ENCODE measurements around the gene TBK1. TPM values are rescaled to one million over a fixed set of nuclear protein-coding genes. Genes with fewer than 3 reads are reported as not detected.

The TBK1 gene
- total and polyA plus RNA-seq, 2 of the 4 experiments (the other 2 are of a cell fraction): 9.9 to 11.6 TPM

DNA sequence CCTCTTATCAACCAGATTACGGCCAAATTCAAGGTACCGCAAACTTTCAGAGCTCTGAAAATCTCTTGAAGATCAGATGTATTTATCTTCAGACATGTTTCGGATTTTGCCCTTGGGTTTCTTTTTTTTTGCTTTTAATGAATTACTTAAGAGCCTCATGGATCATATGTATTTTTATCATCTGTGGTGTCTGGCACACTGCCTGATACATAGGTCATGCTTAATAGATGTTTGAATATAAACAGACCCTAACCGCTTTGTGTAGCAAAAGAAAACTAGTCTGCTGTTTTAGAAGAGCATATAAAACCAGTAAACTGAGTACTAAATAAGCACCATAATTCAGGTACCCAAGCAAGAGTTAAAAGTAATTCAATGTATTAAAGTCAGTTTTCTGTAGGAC, 20.1 kb upstream of the TBK1 start:
- no peak overlapping the region for H2BK5ac ChIP-seq (ENCODE audit: low read depth, low read length, poor library complexity, severe bottlenecking)
- no peak overlapping the region for H2AK9ac ChIP-seq (replicated peaks; ENCODE audit: low read depth, low read length, poor library complexity)
- CTCF ChIA-PET: no interaction called here
- no peak overlapping the region for H3K14ac ChIP-seq (replicated peaks; ENCODE audit: low read depth, low read length)
- H3K9ac ChIP-seq (ENCODE audit: low read depth, low read length): no peak overlapping the region
- no peaks in the 10 kb centered on the region for H3K27me3 ChIP-seq (ENCODE audit: control insufficient read depth, insufficient read depth, low read length)
- no peak overlapping the region for H3K23ac ChIP-seq (ENCODE audit: low read depth, low read length)
- dilution Hi-C loops (cut with HindIII; ENCODE audit: low sequenced_read_pairs, unreplicated experiment): no loop called here
- peaks cover 10% of the 10 kb centered on the region; the same call in 1 of the 2 replicates for H4K20me1 ChIP-seq (ENCODE audit: insufficient read depth, low read length)
- no peaks in the 10 kb centered on the region for H3K9me3 ChIP-seq (ENCODE audit: control insufficient read depth, insufficient read depth, low read length)
- peaks cover 62% of the 10 kb centered on the region for H3K36me3 ChIP-seq (ENCODE audit: control insufficient read depth, insufficient read depth, low read length)
- intact Hi-C loops (cut with micrococcal nuclease): loop anchor here (5.0 kb wide), 1 partner anchor 66 kb away; no protein-coding TSS in a partner anchor
- WGBS, 2 experiments (ENCODE audit: extremely low coverage in 2 of 2, insufficient read length in 1 of 2): no CpG with 5 or more reads among the region's 4 CpGs
- H2BK15ac ChIP-seq (ENCODE audit: low read depth, low read length): no peak overlapping the region
- H2BK120ac ChIP-seq (ENCODE audit: low read depth, low read length): no peak overlapping the region
- in situ Hi-C loops (cut with MboI; ENCODE audit: low sequenced_read_pairs): no loop called here
- peak; percentile 77 for DNase-seq
- TF ChIP-seq CHD1 (IDR thresholded peaks at IDR 0.05; ENCODE audit: low read depth, low read length) (no peak), RFX5 (IDR thresholded peaks at IDR 0.05; ENCODE audit: low read depth, low read length) (no peak)
- TF ChIP-seq, protein P1, sequence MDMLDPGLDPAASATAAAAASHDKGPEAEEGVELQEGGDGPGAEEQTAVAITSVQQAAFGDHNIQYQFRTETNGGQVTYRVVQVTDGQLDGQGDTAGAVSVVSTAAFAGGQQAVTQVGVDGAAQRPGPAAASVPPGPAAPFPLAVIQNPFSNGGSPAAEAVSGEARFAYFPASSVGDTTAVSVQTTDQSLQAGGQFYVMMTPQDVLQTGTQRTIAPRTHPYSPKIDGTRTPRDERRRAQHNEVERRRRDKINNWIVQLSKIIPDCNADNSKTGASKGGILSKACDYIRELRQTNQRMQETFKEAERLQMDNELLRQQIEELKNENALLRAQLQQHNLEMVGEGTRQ (IDR thresholded peaks at IDR 0.05; ENCODE audit: low read depth, low read length): no peak
- TF ChIP-seq, protein P2, sequence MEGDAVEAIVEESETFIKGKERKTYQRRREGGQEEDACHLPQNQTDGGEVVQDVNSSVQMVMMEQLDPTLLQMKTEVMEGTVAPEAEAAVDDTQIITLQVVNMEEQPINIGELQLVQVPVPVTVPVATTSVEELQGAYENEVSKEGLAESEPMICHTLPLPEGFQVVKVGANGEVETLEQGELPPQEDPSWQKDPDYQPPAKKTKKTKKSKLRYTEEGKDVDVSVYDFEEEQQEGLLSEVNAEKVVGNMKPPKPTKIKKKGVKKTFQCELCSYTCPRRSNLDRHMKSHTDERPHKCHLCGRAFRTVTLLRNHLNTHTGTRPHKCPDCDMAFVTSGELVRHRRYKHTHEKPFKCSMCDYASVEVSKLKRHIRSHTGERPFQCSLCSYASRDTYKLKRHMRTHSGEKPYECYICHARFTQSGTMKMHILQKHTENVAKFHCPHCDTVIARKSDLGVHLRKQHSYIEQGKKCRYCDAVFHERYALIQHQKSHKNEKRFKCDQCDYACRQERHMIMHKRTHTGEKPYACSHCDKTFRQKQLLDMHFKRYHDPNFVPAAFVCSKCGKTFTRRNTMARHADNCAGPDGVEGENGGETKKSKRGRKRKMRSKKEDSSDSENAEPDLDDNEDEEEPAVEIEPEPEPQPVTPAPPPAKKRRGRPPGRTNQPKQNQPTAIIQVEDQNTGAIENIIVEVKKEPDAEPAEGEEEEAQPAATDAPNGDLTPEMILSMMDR (conservative IDR thresholded peaks at IDR 0.05; ENCODE audit: low read depth, low read length): no peak
- no peak overlapping the region for H2BK20ac ChIP-seq (ENCODE audit: low read depth, low read length)
- POLR2A ChIA-PET (ENCODE audit: unreplicated experiment): no interaction called here
- peaks cover 22 to 27% of the 10 kb centered on the region in 2 experiments for H3K79me1 ChIP-seq (ENCODE audit: low read depth in 1 of 2, low read length in 2 of 2)
- no peak overlapping the region for H4K91ac ChIP-seq (ENCODE audit: insufficient read depth, low read depth, low read length)
- H2AK5ac ChIP-seq (ENCODE audit: low read depth, low read length): no peak overlapping the region
- no peak overlapping the region for H3K56ac ChIP-seq (ENCODE audit: extremely low read depth, insufficient read depth, low read length)
- H3K9me1 ChIP-seq (ENCODE audit: insufficient read depth, low read length): no peaks in the 10 kb centered on the region; the same call in 1 of the 2 replicates
- H4K8ac ChIP-seq (ENCODE audit: low read depth in 2 of 2, low read length in 2 of 2): no peak overlapping the region
- H2AFZ ChIP-seq (replicated peaks; ENCODE audit: low read length, poor library complexity): no peak overlapping the region
- no TSS peak for BruUV-seq (replicated peaks)
- no peaks in the 10 kb centered on the region for H3K4me1 ChIP-seq (ENCODE audit: control insufficient read depth, insufficient read depth, low read length)
- no peak overlapping the region for H3K27ac ChIP-seq (ENCODE audit: insufficient read depth, low read length)
- ATAC-seq (ENCODE audit: low read depth): peak; percentile 27; the same call in 1 of the 2 replicates
- no peak overlapping the region for H3K4me2 ChIP-seq (ENCODE audit: low read depth, low read length)
- no peak overlapping the region for H3K4me3 ChIP-seq (ENCODE audit: insufficient read depth, low read depth, low read length)
- no peak overlapping the region for H3K18ac ChIP-seq (ENCODE audit: low read depth, low read length)
- no peak overlapping the region for H4K5ac ChIP-seq (ENCODE audit: low read depth, low read length)
- no peak overlapping the region for H3K4ac ChIP-seq (ENCODE audit: low read depth, low read length)

Data from IMR-90 (cell line).